Hepatocyte (in vitro differentiated cells): ENCODE measurements around the gene PSD2. TPM values are rescaled to one million over a fixed set of nuclear protein-coding genes. Genes with fewer than 3 reads are reported as not detected.

Experiments
- DNase-seq: peaks from one replicate; pipeline ENCODE4 v3.0.0-alpha.2; 2016; ENCODE audit warnings: low spot score
- H2AFZ ChIP-seq: fragments of 200-600 bp; sonication (generic); 2 replicates; pipeline ENCODE4 v1.6.0; 2016; ENCODE audit warnings: antibody characterized with exemption, mild to moderate bottlenecking
- H3K27ac ChIP-seq: fragments of 200-600 bp; sonication (generic); 2 replicates; pipeline ENCODE4 v1.5.1; 2016; ENCODE audit warnings: mild to moderate bottlenecking
- H3K27me3 ChIP-seq: fragments of 200-600 bp; sonication (generic); 2 replicates; pipeline ENCODE4 v1.6.1; 2016
- H3K36me3 ChIP-seq: fragments of 200-600 bp; sonication (generic); replicated peaks from 2 replicates; pipeline ENCODE4 v1.5.1; 2016; ENCODE audit warnings: low read depth; ENCODE audit not compliant: insufficient read depth
- H3K4me1 ChIP-seq: fragments of 200-600 bp; sonication (generic); 2 replicates; pipeline ENCODE4 v1.5.1; 2016; ENCODE audit warnings: mild to moderate bottlenecking, moderate library complexity; ENCODE audit not compliant: insufficient read depth
- H3K4me2 ChIP-seq: fragments of 200-600 bp; sonication (generic); 2 replicates; pipeline ENCODE4 v1.6.0; 2016
- H3K4me3 ChIP-seq: fragments of 200-600 bp; sonication (generic); 2 replicates; pipeline ENCODE4 v1.5.1; 2016; ENCODE audit warnings: mild to moderate bottlenecking
- H3K79me2 ChIP-seq: fragments of 200-600 bp; sonication (generic); 2 replicates; pipeline ENCODE4 v1.6.0; 2017; ENCODE audit warnings: mild to moderate bottlenecking
- H3K9me2 ChIP-seq: fragments of 200-600 bp; sonication (generic); replicated peaks from 2 replicates; pipeline ENCODE4 v1.6.0; 2017; ENCODE audit warnings: mild to moderate bottlenecking; ENCODE audit not compliant: insufficient read depth
- H3K9me3 ChIP-seq: fragments of 200-600 bp; sonication (generic); 2 replicates; pipeline ENCODE4 v1.5.1; 2016; ENCODE audit warnings: low read depth, mild to moderate bottlenecking
- H4K20me1 ChIP-seq: fragments of 200-600 bp; sonication (generic); 2 replicates; pipeline ENCODE4 v1.6.0; 2016; ENCODE audit warnings: mild to moderate bottlenecking; ENCODE audit not compliant: insufficient read depth, poor library complexity, severe bottlenecking
- EZH2 ChIP-seq: fragments of 200-600 bp; sonication (generic); IDR thresholded peaks from 2 replicates; pipeline ENCODE4 v1.6.1; 2016; ENCODE audit warnings: antibody characterized with exemption, mild to moderate bottlenecking, borderline replicate concordance
- EZH2phosphoT487 ChIP-seq: fragments of 200-600 bp; sonication (generic); IDR thresholded peaks from one replicate; pipeline ENCODE4 v1.6.1; 2018; ENCODE audit warnings: antibody characterized with exemption, mild to moderate bottlenecking, low read depth, moderate library complexity; ENCODE audit not compliant: unreplicated experiment, severe bottlenecking
- WGBS: methylation state at CpG from one replicate; pipeline ENCODE4 v1.1.6; 2016; ENCODE audit warnings: low lambda C conversion rate; ENCODE audit errors: missing lambda C conversion rate; 5-methylcytosine and 5-hydroxymethylcytosine counted together
- polyA plus RNA-seq: library from polyadenylated mRNA; unstranded; fragments of >200 nt; fragmentation: Nextera tagmentation; extraction: Ambion mirVana; gene quantifications from 2 replicates; pipeline ENCODE4 v1.2.1, GENCODE V29; 2016
- total RNA-seq: library from RNA; depleted of rRNA; stranded (reverse); fragments of >200 nt; gene quantifications from 2 replicates; pipeline ENCODE4 v1.2.3, GENCODE V29; 2014
- TF ChIP-seq, protein P1 (sequence below): fragments of 200-600 bp; sonication (generic); IDR thresholded peaks from 2 replicates; pipeline ENCODE4 v1.5.1; 2016; ENCODE audit warnings: antibody characterized with exemption, mild to moderate bottlenecking; ENCODE audit not compliant: poor library complexity

The PSD2 gene
- total and polyA plus RNA-seq, 2 experiments from 2014 or later = not detected

DNA sequence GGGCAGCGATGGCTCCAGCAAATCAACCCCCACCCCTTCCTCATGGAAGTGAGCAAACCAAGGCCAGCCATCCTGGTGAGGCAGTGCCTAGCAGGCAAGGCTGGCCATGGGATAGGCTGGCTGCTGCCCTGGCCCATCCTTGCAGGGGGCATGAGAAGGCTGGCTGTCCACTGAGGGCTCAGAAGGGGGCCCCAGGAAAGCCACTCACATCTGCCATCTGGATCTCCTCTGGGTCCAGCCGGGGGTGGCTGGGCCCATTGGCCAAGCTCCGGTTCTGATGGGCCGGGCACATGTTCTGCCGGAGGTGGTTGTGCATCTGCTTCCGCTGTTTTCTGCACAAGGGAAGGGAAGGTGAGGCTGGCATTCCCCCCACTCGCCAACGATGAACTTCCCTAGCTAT, 57.1 kb downstream of the PSD2 start:
- DNase-seq = no peak
- Histone ChIP-seq H3K79me2 (no peaks in the 10 kb centered on the region), H3K4me2 (no peak overlapping the region), H3K36me3 (no peaks in the 10 kb centered on the region), H4K20me1 (no peaks in the 10 kb centered on the region), H3K4me1 (peaks cover 1% of the 10 kb centered on the region), H3K9me2 (no peaks in the 10 kb centered on the region), H3K27me3 (peaks cover 25% of the 10 kb centered on the region), H3K9me3 (no peaks in the 10 kb centered on the region), H3K4me3 (no peak overlapping the region), H3K27ac (no peak overlapping the region), H2AFZ (no peak overlapping the region)
- TF ChIP-seq EZH2 = no peak
- TF ChIP-seq, protein P1, sequence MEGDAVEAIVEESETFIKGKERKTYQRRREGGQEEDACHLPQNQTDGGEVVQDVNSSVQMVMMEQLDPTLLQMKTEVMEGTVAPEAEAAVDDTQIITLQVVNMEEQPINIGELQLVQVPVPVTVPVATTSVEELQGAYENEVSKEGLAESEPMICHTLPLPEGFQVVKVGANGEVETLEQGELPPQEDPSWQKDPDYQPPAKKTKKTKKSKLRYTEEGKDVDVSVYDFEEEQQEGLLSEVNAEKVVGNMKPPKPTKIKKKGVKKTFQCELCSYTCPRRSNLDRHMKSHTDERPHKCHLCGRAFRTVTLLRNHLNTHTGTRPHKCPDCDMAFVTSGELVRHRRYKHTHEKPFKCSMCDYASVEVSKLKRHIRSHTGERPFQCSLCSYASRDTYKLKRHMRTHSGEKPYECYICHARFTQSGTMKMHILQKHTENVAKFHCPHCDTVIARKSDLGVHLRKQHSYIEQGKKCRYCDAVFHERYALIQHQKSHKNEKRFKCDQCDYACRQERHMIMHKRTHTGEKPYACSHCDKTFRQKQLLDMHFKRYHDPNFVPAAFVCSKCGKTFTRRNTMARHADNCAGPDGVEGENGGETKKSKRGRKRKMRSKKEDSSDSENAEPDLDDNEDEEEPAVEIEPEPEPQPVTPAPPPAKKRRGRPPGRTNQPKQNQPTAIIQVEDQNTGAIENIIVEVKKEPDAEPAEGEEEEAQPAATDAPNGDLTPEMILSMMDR = no peak
- TF ChIP-seq EZH2phosphoT487 = no peak
- 94% methylated on average over 8 of the region's 8 CpGs for WGBS

DNA sequence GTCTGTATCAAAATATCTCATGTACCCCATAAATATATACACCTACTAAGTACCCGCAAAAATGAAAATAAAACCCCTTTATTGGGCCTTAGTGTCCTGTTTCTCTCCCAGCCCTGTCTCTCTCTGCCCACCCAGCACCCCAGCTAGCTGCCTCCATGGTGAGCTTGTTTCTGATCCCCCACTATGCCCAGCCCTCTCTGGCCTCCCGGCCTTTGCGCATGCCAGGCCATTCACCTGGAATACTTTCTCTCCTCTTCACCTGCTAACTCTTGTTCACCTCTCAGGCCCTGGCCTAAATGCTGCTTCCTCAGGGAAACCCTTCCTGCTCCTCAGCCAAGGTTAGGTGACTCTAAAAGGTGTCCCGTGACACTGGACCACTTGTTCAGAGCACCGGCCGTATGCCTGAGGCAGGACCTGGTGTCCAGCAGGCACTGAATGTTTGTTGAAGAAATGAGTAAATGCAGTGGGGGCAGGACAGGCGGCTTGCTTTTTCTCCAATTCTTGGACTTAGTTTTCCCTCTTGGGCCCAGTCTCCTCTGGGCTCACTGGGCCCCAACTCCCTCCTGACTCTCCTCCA, 58.5 kb downstream of the PSD2 start:
- Histone ChIP-seq H3K4me2 (no peak overlapping the region), H3K9me3 (no peaks in the 10 kb centered on the region), H3K79me2 (no peaks in the 10 kb centered on the region), H3K9me2 (no peaks in the 10 kb centered on the region), H3K4me1 (no peaks in the 10 kb centered on the region), H4K20me1 (no peaks in the 10 kb centered on the region), H3K27ac (no peak overlapping the region), H3K4me3 (no peak overlapping the region), H2AFZ (no peak overlapping the region), H3K27me3 (peaks cover 21% of the 10 kb centered on the region), H3K36me3 (no peaks in the 10 kb centered on the region)
- TF ChIP-seq EZH2 = no peak
- TF ChIP-seq, protein P1 = no peak
- no peak for TF ChIP-seq EZH2phosphoT487
- 92% methylated on average over 7 of the region's 7 CpGs for WGBS
- DNase-seq = no peak

DNA sequence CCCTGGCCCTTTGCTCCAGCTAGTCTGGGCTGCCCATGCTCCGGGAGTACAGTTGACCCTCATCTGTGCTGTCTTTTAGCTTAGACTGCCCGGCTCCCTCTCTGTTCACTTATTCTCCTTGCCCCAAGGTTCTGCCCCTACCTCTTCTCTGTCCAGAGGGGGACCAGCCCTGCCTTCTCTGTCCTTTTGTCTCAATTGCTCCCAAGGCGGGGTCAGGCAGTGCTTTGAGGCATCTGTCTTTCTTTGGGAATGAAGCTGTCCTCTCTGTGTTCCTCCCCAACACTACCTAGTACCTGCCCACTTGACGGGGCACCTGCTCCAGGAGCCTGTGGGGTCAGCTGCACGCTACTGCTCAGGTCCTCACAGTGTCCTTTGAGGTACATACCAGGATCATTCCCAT, 59.3 kb downstream of the PSD2 start:
- no peaks in the 10 kb centered on the region for H4K20me1 ChIP-seq
- H3K4me3 ChIP-seq = no peak overlapping the region
- H3K4me2 ChIP-seq = no peak overlapping the region
- DNase-seq = no peak
- WGBS = 94% methylated on average over 5 of the region's 5 CpGs
- TF ChIP-seq EZH2phosphoT487 (no peak), EZH2 (no peak)
- TF ChIP-seq, protein P1 = no peak
- H2AFZ ChIP-seq = no peak overlapping the region
- H3K79me2 ChIP-seq = no peaks in the 10 kb centered on the region
- H3K9me3 ChIP-seq = no peaks in the 10 kb centered on the region
- no peaks in the 10 kb centered on the region for H3K36me3 ChIP-seq
- no peaks in the 10 kb centered on the region for H3K4me1 ChIP-seq
- H3K9me2 ChIP-seq = no peaks in the 10 kb centered on the region
- H3K27ac ChIP-seq = no peak overlapping the region
- peaks cover 13% of the 10 kb centered on the region for H3K27me3 ChIP-seq
